ENCODE measurements around the gene CSTF1.

Gene CSTF1

GRCh38 chr20:56422076-56422823 is 29.8 kb downstream of the CSTF1 start:
- Histone ChIP-seq H4K20me1 (ENCODE audit: low read depth, low read length) (no peaks in the 10 kb centered on the region), H3K9ac (ENCODE audit: low read length) (no peak overlapping the region), H3K4me2 (ENCODE audit: low read depth, low read length, poor library complexity, severe bottlenecking) (no peak overlapping the region), H3K4me3 (ENCODE audit: insufficient read depth, low read length, poor library complexity, severe bottlenecking) (no peak overlapping the region), H3F3A (ENCODE audit: insufficient read depth) (no peaks in the 10 kb centered on the region), H2AFZ (ENCODE audit: low read depth, low read length, severe bottlenecking) (no peak overlapping the region), H3K27ac (ENCODE audit: low read depth, low read length) (no peak overlapping the region), H3K36me3 (ENCODE audit: low read length) (no peaks in the 10 kb centered on the region), H3K9me3 (ENCODE audit: insufficient read depth, low read length) (no peaks in the 10 kb centered on the region), H3K9me2 (replicated peaks; ENCODE audit: insufficient read depth, low read length) (no peaks in the 10 kb centered on the region), H3K27me3 (ENCODE audit: low read length) (no peaks in the 10 kb centered on the region), H3K79me2 (ENCODE audit: insufficient read depth, low read length) (no peaks in the 10 kb centered on the region)
- no peak for TF ChIP-seq CTCF (IDR thresholded peaks at IDR 0.05; ENCODE audit: insufficient read depth, low read length, poor library complexity, severe bottlenecking)
- no peak for TF ChIP-seq EZH2phosphoT487 (conservative IDR thresholded peaks at IDR 0.05; ENCODE audit: low read length)

- no peak overlapping the region for H3K9ac ChIP-seq (ENCODE audit: low read length)
- H3K27me3 ChIP-seq (ENCODE audit: low read length): no peaks in the 10 kb centered on the region
- H3K9me2 ChIP-seq (replicated peaks; ENCODE audit: insufficient read depth, low read length): no peaks in the 10 kb centered on the region
- TF ChIP-seq EZH2phosphoT487 (conservative IDR thresholded peaks at IDR 0.05; ENCODE audit: low read length) (no peak), CTCF (IDR thresholded peaks at IDR 0.05; ENCODE audit: insufficient read depth, low read length, poor library complexity, severe bottlenecking) (no peak)
- no peaks in the 10 kb centered on the region for H4K20me1 ChIP-seq (ENCODE audit: low read depth, low read length)
- H3K9me3 ChIP-seq (ENCODE audit: insufficient read depth, low read length): no peaks in the 10 kb centered on the region
- H3K36me3 ChIP-seq (ENCODE audit: low read length): no peaks in the 10 kb centered on the region
- H3K79me2 ChIP-seq (ENCODE audit: insufficient read depth, low read length): no peaks in the 10 kb centered on the region
- H3K4me3 ChIP-seq (ENCODE audit: insufficient read depth, low read length, poor library complexity, severe bottlenecking): no peak overlapping the region
- H3K4me2 ChIP-seq (ENCODE audit: low read depth, low read length, poor library complexity, severe bottlenecking): no peak overlapping the region
- H2AFZ ChIP-seq (ENCODE audit: low read depth, low read length, severe bottlenecking): no peak overlapping the region
- no peaks in the 10 kb centered on the region for H3F3A ChIP-seq (ENCODE audit: insufficient read depth)
- no peak overlapping the region for H3K27ac ChIP-seq (ENCODE audit: low read depth, low read length)
These were observed 30.4 kb downstream of the CSTF1 start for GRCh38 chr20:56422824-56423189.

GRCh38 chr20:56423211-56423610 is 30.8 kb downstream of the CSTF1 start:
- H3K9me2 ChIP-seq (replicated peaks; ENCODE audit: insufficient read depth, low read length): no peaks in the 10 kb centered on the region
- H4K20me1 ChIP-seq (ENCODE audit: low read depth, low read length): no peaks in the 10 kb centered on the region
- no peaks in the 10 kb centered on the region for H3K36me3 ChIP-seq (ENCODE audit: low read length)
- no peak overlapping the region for H3K27ac ChIP-seq (ENCODE audit: low read depth, low read length)
- H3K4me3 ChIP-seq (ENCODE audit: insufficient read depth, low read length, poor library complexity, severe bottlenecking): no peak overlapping the region
- H3K27me3 ChIP-seq (ENCODE audit: low read length): no peaks in the 10 kb centered on the region
- H2AFZ ChIP-seq (ENCODE audit: low read depth, low read length, severe bottlenecking): no peak overlapping the region
- H3K9ac ChIP-seq (ENCODE audit: low read length): no peak overlapping the region
- H3K9me3 ChIP-seq (ENCODE audit: insufficient read depth, low read length): no peaks in the 10 kb centered on the region
- TF ChIP-seq EZH2phosphoT487 (conservative IDR thresholded peaks at IDR 0.05; ENCODE audit: low read length) (no peak), CTCF (IDR thresholded peaks at IDR 0.05; ENCODE audit: insufficient read depth, low read length, poor library complexity, severe bottlenecking) (no peak)
- no peak overlapping the region for H3K4me2 ChIP-seq (ENCODE audit: low read depth, low read length, poor library complexity, severe bottlenecking)
- no peaks in the 10 kb centered on the region for H3F3A ChIP-seq (ENCODE audit: insufficient read depth)
- no peaks in the 10 kb centered on the region for H3K79me2 ChIP-seq (ENCODE audit: insufficient read depth, low read length)

Measured in SU-DHL-6 (cell line).